GM19193 (cell line): Measurements from ENCODE around the gene FAM13A.

Source experiments
- POLR2A ChIP-seq: IDR thresholded peaks from 4 replicates; pipeline ENCODE4 v1.6.1; 2011; ENCODE audit not compliant: insufficient read depth, insufficient read length; ENCODE audit errors: extremely low read depth

FAM13A gene

GRCh38 chr4:89056953-89057398 lies at the start of gene FAM13A:
Gene FAM13A, minus strand, starts transcription at chr4:89057185. Its CDS starts 221 bp downstream, at chr4:89056964.
- no peak for TF ChIP-seq POLR2A

- no peak for TF ChIP-seq POLR2A
These were observed 48.7 kb upstream of the FAM13A start for GRCh38 chr4:89105726-89106125.

- TF ChIP-seq POLR2A, result no peak
These were observed 44.5 kb upstream of the FAM13A start for GRCh38 chr4:89101256-89102161.

GRCh38 chr4:89100853-89101252 lies 43.9 kb upstream of the FAM13A start:
- TF ChIP-seq POLR2A, result no peak

- no peak for TF ChIP-seq POLR2A
These were observed 42.5 kb upstream of the FAM13A start for GRCh38 chr4:89099471-89099870.

- no peak for TF ChIP-seq POLR2A
These were observed 42.0 kb upstream of the FAM13A start for GRCh38 chr4:89099034-89099433.

- no peak for TF ChIP-seq POLR2A
These were observed 21.3 kb upstream of the FAM13A start for GRCh38 chr4:89078300-89078699.

- TF ChIP-seq POLR2A, result no peak
These were observed 20.8 kb upstream of the FAM13A start for GRCh38 chr4:89077761-89078160.

- TF ChIP-seq POLR2A, result no peak
These were observed 15.9 kb upstream of the FAM13A start for GRCh38 chr4:89072921-89073320.

- TF ChIP-seq POLR2A, result no peak
These were observed 14.3 kb upstream of the FAM13A start for GRCh38 chr4:89071311-89071710.

GRCh38 chr4:89070041-89070440 lies 13.1 kb upstream of the FAM13A start:
- TF ChIP-seq POLR2A, result no peak

GRCh38 chr4:89069481-89069880 lies 12.5 kb upstream of the FAM13A start:
- TF ChIP-seq POLR2A, result no peak

GRCh38 chr4:89067417-89067816 lies 10.4 kb upstream of the FAM13A start:
- no peak for TF ChIP-seq POLR2A

GRCh38 chr4:89064848-89065247 lies 7.9 kb upstream of the FAM13A start:
- TF ChIP-seq POLR2A, result no peak

GRCh38 chr4:89056292-89056952 lies 563 bp downstream of the FAM13A start:
- no peak for TF ChIP-seq POLR2A

GRCh38 chr4:89055157-89056080 lies 1.6 kb downstream of the FAM13A start:
- TF ChIP-seq POLR2A, result no peak

- no peak for TF ChIP-seq POLR2A
These were observed 2.4 kb downstream of the FAM13A start for GRCh38 chr4:89054627-89055026.
